ENCODE measurements around the gene SLC9A8.

DNA sequence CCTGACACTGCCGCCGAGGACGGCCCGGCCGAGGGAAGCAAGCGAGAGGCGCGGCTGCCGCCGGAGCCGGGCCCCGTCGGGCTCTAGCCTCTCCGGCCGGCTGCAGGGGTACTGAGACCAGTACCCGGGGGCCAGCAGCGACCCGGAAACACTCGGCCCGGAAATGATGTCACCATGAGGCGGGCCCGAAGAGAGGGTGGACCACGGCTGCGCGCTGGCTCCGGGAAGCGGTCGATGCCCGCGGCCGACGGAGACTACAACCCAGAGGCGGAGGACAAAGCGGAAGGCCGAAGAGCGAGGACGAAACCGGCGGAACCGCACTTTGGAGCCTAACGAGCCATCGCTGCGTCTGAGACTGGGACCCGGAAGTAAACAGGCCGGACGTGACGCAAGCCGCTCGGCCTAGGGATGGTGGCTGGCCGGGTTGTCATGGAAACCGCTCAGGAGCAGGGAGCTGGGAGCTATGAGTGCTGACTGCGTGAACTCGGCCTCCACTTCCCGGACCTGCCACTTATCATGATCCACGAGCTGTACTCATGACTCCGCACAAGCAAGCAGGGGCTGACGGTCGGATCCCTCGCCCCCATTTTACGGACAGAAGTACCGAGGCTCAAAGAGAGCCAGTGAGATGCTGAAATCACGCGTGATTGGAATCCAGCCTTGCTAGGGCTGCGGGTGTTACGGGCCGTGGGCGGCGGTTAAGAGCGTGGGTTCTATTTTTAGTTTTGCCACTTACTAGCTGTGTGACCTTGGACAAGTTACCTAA is 102.9 kb downstream of the SLC9A8 start, which contains the start of gene SPATA2:
- TF ChIP-seq, protein P1, sequence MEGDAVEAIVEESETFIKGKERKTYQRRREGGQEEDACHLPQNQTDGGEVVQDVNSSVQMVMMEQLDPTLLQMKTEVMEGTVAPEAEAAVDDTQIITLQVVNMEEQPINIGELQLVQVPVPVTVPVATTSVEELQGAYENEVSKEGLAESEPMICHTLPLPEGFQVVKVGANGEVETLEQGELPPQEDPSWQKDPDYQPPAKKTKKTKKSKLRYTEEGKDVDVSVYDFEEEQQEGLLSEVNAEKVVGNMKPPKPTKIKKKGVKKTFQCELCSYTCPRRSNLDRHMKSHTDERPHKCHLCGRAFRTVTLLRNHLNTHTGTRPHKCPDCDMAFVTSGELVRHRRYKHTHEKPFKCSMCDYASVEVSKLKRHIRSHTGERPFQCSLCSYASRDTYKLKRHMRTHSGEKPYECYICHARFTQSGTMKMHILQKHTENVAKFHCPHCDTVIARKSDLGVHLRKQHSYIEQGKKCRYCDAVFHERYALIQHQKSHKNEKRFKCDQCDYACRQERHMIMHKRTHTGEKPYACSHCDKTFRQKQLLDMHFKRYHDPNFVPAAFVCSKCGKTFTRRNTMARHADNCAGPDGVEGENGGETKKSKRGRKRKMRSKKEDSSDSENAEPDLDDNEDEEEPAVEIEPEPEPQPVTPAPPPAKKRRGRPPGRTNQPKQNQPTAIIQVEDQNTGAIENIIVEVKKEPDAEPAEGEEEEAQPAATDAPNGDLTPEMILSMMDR (conservative IDR thresholded peaks at IDR 0.05): no peak
- TF ChIP-seq ZFX (IDR thresholded peaks at IDR 0.05): no peak
